PC-9 (cell line): ENCODE data around the gene ANKRD6. TPM values are rescaled to one million over a fixed set of nuclear protein-coding genes. Genes with fewer than 3 reads are reported as not detected.

Source experiments
- BruUV-seq: library from RNA; stranded (reverse); fragments of 400-500 nt; replicated peaks from 2 replicates; lab custom pipeline; 2021; lab: Mats Ljungman, UMichigan
- CTCF ChIA-PET: fragments of 300-600 bp; sonication (Branson Sonifier 250); formaldehyde crosslinking; loops from one replicate; lab custom pipeline; 2022; ENCODE audit warnings: antibody characterized with exemption; lab: Charles Lee
- POLR2A ChIA-PET: fragments of 300-600 bp; sonication (Branson Sonifier 250); formaldehyde crosslinking; loops from one replicate; lab custom pipeline; 2022; ENCODE audit warnings: antibody characterized with exemption; ENCODE audit not compliant: unreplicated experiment; lab: Charles Lee
- DNase-seq, 2 experiments: peaks; one replicate each; pipeline versions ENCODE4 v3.0.0 to v3.0.0-alpha.2; 2015 to 2022; ENCODE audit warnings: mixed read lengths in 1 of 2
- H2AFZ ChIP-seq: fragments of 200-600 bp; sonication (generic); 2 replicates; pipeline ENCODE4 v1.8.1; 2017; ENCODE audit warnings: antibody characterized with exemption
- H3F3A ChIP-seq: fragments of 200-600 bp; sonication (generic); 2 replicates; pipeline ENCODE4 v1.8.1; 2017; ENCODE audit warnings: antibody characterized with exemption, mild to moderate bottlenecking, low read depth; ENCODE audit not compliant: insufficient read depth
- H3K27ac ChIP-seq: fragments of 200-600 bp; sonication (generic); 2 replicates; pipeline ENCODE4 v1.6.1; 2016; ENCODE audit warnings: mixed run types
- H3K27me3 ChIP-seq: fragments of 200-600 bp; sonication (generic); 2 replicates; pipeline ENCODE4 v1.6.1; 2016; ENCODE audit warnings: low read depth, mixed run types; ENCODE audit not compliant: insufficient read depth
- H3K36me3 ChIP-seq: fragments of 200-600 bp; sonication (generic); 2 replicates; pipeline ENCODE4 v1.6.1; 2016; ENCODE audit warnings: low read depth, mixed run types
- H3K4me1 ChIP-seq: fragments of 200-600 bp; sonication (generic); replicated peaks from 2 replicates; pipeline ENCODE4 v1.6.1; 2016; ENCODE audit warnings: mixed run types; ENCODE audit not compliant: insufficient read depth
- H3K4me2 ChIP-seq: fragments of 200-600 bp; sonication (generic); 2 replicates; pipeline ENCODE4 v1.6.1; 2017; ENCODE audit warnings: mixed run types
- H3K4me3 ChIP-seq: fragments of 200-600 bp; sonication (generic); 2 replicates; pipeline ENCODE4 v1.6.1; 2016; ENCODE audit warnings: mixed run types
- H3K79me2 ChIP-seq: fragments of 200-600 bp; sonication (generic); 2 replicates; pipeline ENCODE4 v1.6.1; 2017; ENCODE audit warnings: low read depth, mixed run types
- H3K9me2 ChIP-seq: fragments of 200-600 bp; sonication (generic); 2 replicates; pipeline ENCODE4 v1.8.1; 2017; ENCODE audit warnings: mild to moderate bottlenecking; ENCODE audit not compliant: insufficient read depth
- H3K9me3 ChIP-seq: fragments of 200-600 bp; sonication (generic); 2 replicates; pipeline ENCODE4 v1.8.1; 2016; ENCODE audit warnings: low read depth; ENCODE audit not compliant: insufficient read depth
- H4K20me1 ChIP-seq: fragments of 200-600 bp; sonication (generic); 2 replicates; pipeline ENCODE4 v1.8.1; 2017; ENCODE audit not compliant: insufficient read depth
- EZH2 ChIP-seq: fragments of 200-600 bp; sonication (generic); IDR thresholded peaks from 2 replicates; pipeline ENCODE4 v1.8.0; 2017; ENCODE audit warnings: antibody characterized with exemption, low read depth
- intact Hi-C: fragments of 100-400 bp; cut with micrococcal nuclease; formaldehyde crosslinking; loops from one replicate; pipeline ENCODE4 v1.10.0; 2022; ENCODE audit not compliant: unreplicated experiment
- total RNA-seq: library from RNA; stranded (reverse); gene quantifications from 2 replicates; pipeline ENCODE4 v1.2.3, GENCODE V29; 2021
- TF ChIP-seq, protein P1 (sequence below): fragments of 200-600 bp; sonication (generic); conservative IDR thresholded peaks from 2 replicates; pipeline ENCODE4 v1.6.1; 2017; ENCODE audit warnings: mixed run types, antibody characterized with exemption, mild to moderate bottlenecking, moderate library complexity

Gene ANKRD6
- total RNA-seq, 1 experiment from 2014 or later, result 1.8 TPM

DNA sequence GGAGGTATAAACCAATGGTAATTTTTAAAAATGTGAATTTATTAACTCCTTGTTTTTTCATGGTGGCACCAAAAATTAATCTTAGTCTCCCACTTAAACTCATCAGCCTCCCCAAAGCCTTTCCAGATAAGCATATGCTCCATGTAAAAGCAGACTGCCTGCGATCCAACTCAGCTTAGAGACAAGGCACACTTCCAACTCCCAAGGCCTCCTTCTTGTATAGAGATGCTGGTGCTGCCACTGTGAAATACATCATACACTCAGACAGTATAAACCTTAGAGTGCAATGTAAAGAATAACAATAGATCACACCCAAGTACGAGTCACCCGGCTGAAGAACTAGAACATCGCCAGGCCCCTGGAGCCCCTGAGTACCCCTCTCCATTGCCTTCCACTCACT lies 2.0 kb downstream of the ANKRD6 start:
- no peak for DNase-seq
- intact Hi-C loops, result no loop called here
- H3K27ac ChIP-seq, result no peak overlapping the region
- no peaks in the 10 kb centered on the region for H3K9me3 ChIP-seq
- no peak for TF ChIP-seq EZH2
- TF ChIP-seq, protein P1, sequence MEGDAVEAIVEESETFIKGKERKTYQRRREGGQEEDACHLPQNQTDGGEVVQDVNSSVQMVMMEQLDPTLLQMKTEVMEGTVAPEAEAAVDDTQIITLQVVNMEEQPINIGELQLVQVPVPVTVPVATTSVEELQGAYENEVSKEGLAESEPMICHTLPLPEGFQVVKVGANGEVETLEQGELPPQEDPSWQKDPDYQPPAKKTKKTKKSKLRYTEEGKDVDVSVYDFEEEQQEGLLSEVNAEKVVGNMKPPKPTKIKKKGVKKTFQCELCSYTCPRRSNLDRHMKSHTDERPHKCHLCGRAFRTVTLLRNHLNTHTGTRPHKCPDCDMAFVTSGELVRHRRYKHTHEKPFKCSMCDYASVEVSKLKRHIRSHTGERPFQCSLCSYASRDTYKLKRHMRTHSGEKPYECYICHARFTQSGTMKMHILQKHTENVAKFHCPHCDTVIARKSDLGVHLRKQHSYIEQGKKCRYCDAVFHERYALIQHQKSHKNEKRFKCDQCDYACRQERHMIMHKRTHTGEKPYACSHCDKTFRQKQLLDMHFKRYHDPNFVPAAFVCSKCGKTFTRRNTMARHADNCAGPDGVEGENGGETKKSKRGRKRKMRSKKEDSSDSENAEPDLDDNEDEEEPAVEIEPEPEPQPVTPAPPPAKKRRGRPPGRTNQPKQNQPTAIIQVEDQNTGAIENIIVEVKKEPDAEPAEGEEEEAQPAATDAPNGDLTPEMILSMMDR, result no peak
- no peaks in the 10 kb centered on the region for H3K79me2 ChIP-seq
- H4K20me1 ChIP-seq, result no peaks in the 10 kb centered on the region
- H2AFZ ChIP-seq, result no peak overlapping the region
- H3K9me2 ChIP-seq, result no peaks in the 10 kb centered on the region
- POLR2A ChIA-PET, result no interaction called here
- H3K4me3 ChIP-seq, result no peak overlapping the region
- no peaks in the 10 kb centered on the region for H3F3A ChIP-seq
- no peaks in the 10 kb centered on the region for H3K4me1 ChIP-seq
- no TSS peak for BruUV-seq
- CTCF ChIA-PET, result no interaction called here
- no peaks in the 10 kb centered on the region for H3K36me3 ChIP-seq
- H3K4me2 ChIP-seq, result no peak overlapping the region
- no peaks in the 10 kb centered on the region for H3K27me3 ChIP-seq

DNA sequence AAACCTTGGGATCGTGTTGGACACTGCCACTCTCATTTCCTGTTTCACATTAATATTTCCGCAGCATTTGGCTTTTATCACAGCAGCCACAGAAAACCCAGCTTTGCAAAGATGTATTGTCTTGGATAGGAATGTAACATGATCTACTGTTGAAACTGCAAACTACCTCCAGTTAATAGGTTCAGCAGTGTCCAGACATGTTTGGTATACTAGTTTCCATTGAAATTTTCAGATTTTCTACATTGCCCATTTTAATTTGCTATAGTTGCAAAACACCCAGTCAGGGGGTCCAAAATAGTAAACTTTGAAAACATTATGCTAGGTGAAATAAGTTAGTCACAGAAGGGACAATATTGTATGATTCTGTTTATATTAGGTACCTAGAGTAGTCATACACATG lies 3.3 kb downstream of the ANKRD6 start:
- Histone ChIP-seq H2AFZ (no peak overlapping the region), H3K27ac (no peak overlapping the region), H3K36me3 (no peaks in the 10 kb centered on the region), H3K9me2 (no peaks in the 10 kb centered on the region), H3K4me1 (no peaks in the 10 kb centered on the region), H3K9me3 (no peaks in the 10 kb centered on the region), H4K20me1 (no peaks in the 10 kb centered on the region), H3K4me2 (no peak overlapping the region), H3K27me3 (no peaks in the 10 kb centered on the region), H3K79me2 (no peaks in the 10 kb centered on the region), H3K4me3 (no peak overlapping the region), H3F3A (no peaks in the 10 kb centered on the region)
- intact Hi-C loops, result no loop called here
- no peak for TF ChIP-seq EZH2
- TF ChIP-seq, protein P1, result no peak
- ChIA-PET POLR2A (no interaction called here), CTCF (no interaction called here)
- no peak for DNase-seq
- no TSS peak for BruUV-seq

DNA sequence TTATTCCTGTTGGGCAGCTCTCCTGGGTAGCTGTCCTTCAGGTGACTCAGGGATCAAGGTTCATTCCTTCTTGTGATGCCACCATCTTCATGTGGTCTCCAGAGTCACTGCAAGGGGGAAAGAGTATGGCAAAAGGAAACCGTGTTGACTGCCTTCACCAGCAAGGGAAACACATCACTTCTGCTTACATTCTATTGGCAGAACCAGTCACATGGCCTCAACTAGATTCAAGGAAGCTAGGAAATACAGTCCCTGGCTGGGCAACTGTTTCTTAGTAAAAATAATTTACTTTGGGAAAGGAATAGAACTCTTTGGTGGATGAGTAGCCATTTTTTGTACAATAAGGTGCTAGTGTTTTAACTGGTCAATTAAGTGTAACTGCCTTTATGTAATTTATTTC lies 5.3 kb downstream of the ANKRD6 start:
- H4K20me1 ChIP-seq, result no peaks in the 10 kb centered on the region
- H3K9me2 ChIP-seq, result no peaks in the 10 kb centered on the region
- H2AFZ ChIP-seq, result no peak overlapping the region
- H3K4me2 ChIP-seq, result no peak overlapping the region
- no peaks in the 10 kb centered on the region for H3K27me3 ChIP-seq
- intact Hi-C loops, result no loop called here
- POLR2A ChIA-PET, result no interaction called here
- H3K36me3 ChIP-seq, result no peaks in the 10 kb centered on the region
- H3K4me3 ChIP-seq, result no peak overlapping the region
- H3F3A ChIP-seq, result no peaks in the 10 kb centered on the region
- H3K4me1 ChIP-seq, result no peaks in the 10 kb centered on the region
- DNase-seq, result peak in 1 of 2 experiments; percentile 33
- H3K27ac ChIP-seq, result no peak overlapping the region
- CTCF ChIA-PET, result no interaction called here
- H3K79me2 ChIP-seq, result no peaks in the 10 kb centered on the region
- TF ChIP-seq, protein P1, result no peak
- TF ChIP-seq EZH2, result no peak
- BruUV-seq, result no TSS peak
- H3K9me3 ChIP-seq, result no peaks in the 10 kb centered on the region
